ENCODE measurements around the gene SCARF2. TPM values are rescaled to one million over a fixed set of nuclear protein-coding genes. Genes with fewer than 3 reads are reported as not detected.
A peak's percentile ranks its signal among the peaks of the same experiment; 100 is the strongest.
"Not testable (repeated sequence)": the region's sequence is repeated elsewhere in the genome, so short reads cannot be mapped to it uniquely, and the experiment has no call there.

Gene SCARF2
- total and polyA plus RNA-seq, 12 donors = 1.8 to 5.3 (median 3.3) TPM

DNA sequence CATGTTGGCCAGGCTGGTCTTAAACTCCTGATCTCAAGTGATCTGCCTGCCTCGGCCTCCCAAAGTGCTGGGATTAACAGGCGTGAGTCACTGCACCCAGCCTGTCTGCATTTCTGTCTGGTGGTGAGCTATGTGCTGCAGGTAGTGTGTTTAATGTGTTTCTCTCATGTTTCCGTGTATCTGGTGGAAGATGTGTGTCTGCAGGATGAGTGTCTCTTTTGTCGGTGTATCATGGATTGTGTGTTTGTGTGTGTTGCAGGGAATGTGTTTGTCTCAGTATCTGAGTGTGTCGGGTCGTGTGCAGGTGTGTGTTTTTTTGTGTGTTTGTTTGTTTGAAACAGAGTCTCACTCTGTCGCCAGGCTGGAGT, 16.1 kb downstream of the SCARF2 start:
- DNase-seq (no peak), ATAC-seq (no peak)
- H3K4me1 ChIP-seq = peaks cover 14 to 42% (median 28%) of the 10 kb centered on the region in 9 donors
- no peaks in the 10 kb centered on the region for H3K9me3 ChIP-seq
- WGBS, 2 donors = 94 to 97% methylated on average over 7 of the region's 7 CpGs
- no peak overlapping the region for H3K27ac ChIP-seq
- TF ChIP-seq, protein P1, sequence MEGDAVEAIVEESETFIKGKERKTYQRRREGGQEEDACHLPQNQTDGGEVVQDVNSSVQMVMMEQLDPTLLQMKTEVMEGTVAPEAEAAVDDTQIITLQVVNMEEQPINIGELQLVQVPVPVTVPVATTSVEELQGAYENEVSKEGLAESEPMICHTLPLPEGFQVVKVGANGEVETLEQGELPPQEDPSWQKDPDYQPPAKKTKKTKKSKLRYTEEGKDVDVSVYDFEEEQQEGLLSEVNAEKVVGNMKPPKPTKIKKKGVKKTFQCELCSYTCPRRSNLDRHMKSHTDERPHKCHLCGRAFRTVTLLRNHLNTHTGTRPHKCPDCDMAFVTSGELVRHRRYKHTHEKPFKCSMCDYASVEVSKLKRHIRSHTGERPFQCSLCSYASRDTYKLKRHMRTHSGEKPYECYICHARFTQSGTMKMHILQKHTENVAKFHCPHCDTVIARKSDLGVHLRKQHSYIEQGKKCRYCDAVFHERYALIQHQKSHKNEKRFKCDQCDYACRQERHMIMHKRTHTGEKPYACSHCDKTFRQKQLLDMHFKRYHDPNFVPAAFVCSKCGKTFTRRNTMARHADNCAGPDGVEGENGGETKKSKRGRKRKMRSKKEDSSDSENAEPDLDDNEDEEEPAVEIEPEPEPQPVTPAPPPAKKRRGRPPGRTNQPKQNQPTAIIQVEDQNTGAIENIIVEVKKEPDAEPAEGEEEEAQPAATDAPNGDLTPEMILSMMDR (IDR thresholded peaks at IDR 0.05) = no peak
- H3K27me3 ChIP-seq = peaks cover 0 to 27% (median 0%) of the 10 kb centered on the region in 7 donors
- peaks cover 0 to 11% (median 0%) of the 10 kb centered on the region in 9 donors for H3K36me3 ChIP-seq
- intact Hi-C loops (cut with DNase I) = loop anchor here in 4 of 10 donors (2.0 to 10.0 kb wide), 4 partner anchors 33 to 143 kb away; partner anchors contain the start of gene KLHL22 (in 1 of the 4)
- no peak overlapping the region for H3K4me3 ChIP-seq

DNA sequence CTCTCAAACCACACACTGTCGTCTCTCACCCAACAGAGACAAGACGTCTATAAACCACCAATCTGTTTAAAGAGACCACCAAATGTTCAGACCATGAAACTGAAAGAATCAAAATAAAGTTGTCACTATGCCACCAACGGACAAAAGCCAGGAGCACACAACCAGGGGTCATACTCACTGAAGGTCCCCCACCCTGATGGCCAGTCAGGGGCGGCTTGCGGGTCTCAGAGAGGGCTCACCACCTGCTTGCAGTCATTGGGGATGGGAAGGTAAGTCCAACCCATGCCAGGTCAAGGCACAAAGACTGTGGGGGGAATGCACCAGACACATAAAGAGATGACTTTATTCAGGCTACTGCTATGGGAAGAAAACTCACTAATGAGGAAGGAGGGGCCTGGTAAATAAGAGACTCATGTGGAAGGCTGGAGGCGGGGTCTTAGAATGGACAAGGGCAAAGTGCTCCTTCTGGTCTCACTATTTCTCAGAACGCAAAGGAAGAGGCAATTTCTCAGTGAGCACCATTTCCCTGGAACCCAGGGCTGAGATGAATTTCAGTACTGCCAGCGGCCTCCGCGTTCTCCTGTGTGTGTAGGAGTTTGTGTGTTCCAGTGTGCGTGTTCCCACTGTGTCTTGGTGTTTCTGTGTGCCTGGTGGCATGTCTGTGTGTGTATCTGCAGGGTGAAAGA, 17.3 kb downstream of the SCARF2 start:
- Histone ChIP-seq H3K27ac (no peak overlapping the region), H3K9me3 (no peaks in the 10 kb centered on the region), H3K4me3 (no peak overlapping the region), H3K4me1 (peaks cover 13 to 35% (median 26%) of the 10 kb centered on the region in 9 donors), H3K27me3 (peaks cover 0 to 17% (median 0%) of the 10 kb centered on the region in 7 donors), H3K36me3 (peaks cover 0 to 6% (median 0%) of the 10 kb centered on the region in 9 donors)
- DNase-seq = no peak
- TF ChIP-seq, protein P1 (IDR thresholded peaks at IDR 0.05) = no peak
- WGBS, 2 donors = 96 to 97% methylated on average over 11 of the region's 11 CpGs
- intact Hi-C loops (cut with DNase I) = loop anchor here in 4 of 10 donors (2.0 to 10.0 kb wide), 4 partner anchors 35 to 145 kb away; partner anchors contain the start of gene KLHL22 (in 1 of the 4)
- no peak for ATAC-seq

DNA sequence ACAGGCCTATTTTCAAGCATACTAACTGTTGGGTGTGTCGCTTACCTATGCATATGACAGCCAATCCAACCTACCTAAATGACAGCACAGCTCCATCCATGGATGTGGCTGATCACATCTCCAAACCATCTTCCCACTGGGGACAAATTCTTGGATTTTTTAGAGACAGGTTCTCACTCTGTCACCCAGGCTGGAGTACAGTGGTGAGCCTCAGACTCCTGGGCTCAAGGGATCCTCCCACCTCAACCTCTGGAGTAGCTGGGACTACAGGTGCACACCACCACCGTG, 18.0 kb downstream of the SCARF2 start:
- Histone ChIP-seq H3K36me3 (no peaks in the 10 kb centered on the region), H3K27ac (no peak overlapping the region), H3K9me3 (no peaks in the 10 kb centered on the region), H3K4me3 (no peak overlapping the region), H3K4me1 (peaks cover 13 to 32% (median 25%) of the 10 kb centered on the region in 9 donors), H3K27me3 (peaks cover 0 to 10% (median 0%) of the 10 kb centered on the region in 7 donors)
- TF ChIP-seq, protein P1 (IDR thresholded peaks at IDR 0.05) = no peak
- intact Hi-C loops (cut with DNase I) = loop anchor here in 9 of 10 donors (2.0 to 10.0 kb wide), 8 partner anchors 35 to 278 kb away; no protein-coding TSS in a partner anchor
- no peak for ATAC-seq
- WGBS, 2 donors = 99 to 100% methylated on average over 2 of the region's 2 CpGs
- DNase-seq = no peak

GRCh38 chr22:20418211-20418788, 19.3 kb downstream of the SCARF2 start:
- Histone ChIP-seq H3K36me3 (no peaks in the 10 kb centered on the region), H3K27ac (peak overlapping the region in 2 of 10 donors; percentile 12 to 54), H3K27me3 (no peaks in the 10 kb centered on the region), H3K4me1 (peaks cover 0 to 19% (median 12%) of the 10 kb centered on the region in 9 donors), H3K9me3 (no peaks in the 10 kb centered on the region), H3K4me3 (peak overlapping the region in 9 of 10 donors; percentile 26 to 57 (median 44))
- 13 to 14% methylated on average over 42 of the region's 42 CpGs for WGBS, 2 donors
- ATAC-seq = peak; percentile 85 to 94 (median 91)
- intact Hi-C loops (cut with DNase I) = loop anchor here (1.0 to 10.0 kb wide), 12 partner anchors 21 to 279 kb away; partner anchors contain the start of gene KLHL22 (in 1 of the 10)
- DNase-seq = peak; percentile 84 to 85
- TF ChIP-seq, protein P1 (IDR thresholded peaks at IDR 0.05) = peak; percentile 86 to 97 (median 91)

DNA sequence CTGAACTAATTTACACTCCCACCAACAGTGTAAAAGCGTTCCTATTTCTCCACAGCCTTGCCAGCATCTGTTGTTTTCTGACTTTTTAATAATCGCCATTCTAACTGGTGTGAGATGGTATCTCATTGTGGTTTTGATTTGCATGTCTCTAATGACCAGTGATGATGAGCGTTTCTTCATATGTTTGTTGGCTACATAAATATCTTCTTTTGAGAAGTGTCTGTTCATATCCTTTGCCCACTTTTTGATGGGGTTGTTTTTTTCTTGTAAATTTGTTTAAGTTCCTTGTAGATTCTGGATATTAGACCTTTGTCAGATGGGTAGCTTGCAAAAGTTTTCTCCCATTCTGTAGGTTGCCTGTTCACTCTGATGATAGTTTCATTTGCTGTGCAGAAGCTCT, 21.9 kb downstream of the SCARF2 start:
- not testable (repeated sequence) for ATAC-seq, H3K36me3 ChIP-seq, H3K27ac ChIP-seq, H3K9me3 ChIP-seq, H3K27me3 ChIP-seq, H3K4me1 ChIP-seq, DNase-seq, H3K4me3 ChIP-seq
- intact Hi-C loops (cut with DNase I) = loop anchor here in 7 of 10 donors (2.0 to 10.0 kb wide), 6 partner anchors 41 to 282 kb away; no protein-coding TSS in a partner anchor
- WGBS, 2 donors = 87 to 90% methylated on average over 3 of the region's 3 CpGs

DNA sequence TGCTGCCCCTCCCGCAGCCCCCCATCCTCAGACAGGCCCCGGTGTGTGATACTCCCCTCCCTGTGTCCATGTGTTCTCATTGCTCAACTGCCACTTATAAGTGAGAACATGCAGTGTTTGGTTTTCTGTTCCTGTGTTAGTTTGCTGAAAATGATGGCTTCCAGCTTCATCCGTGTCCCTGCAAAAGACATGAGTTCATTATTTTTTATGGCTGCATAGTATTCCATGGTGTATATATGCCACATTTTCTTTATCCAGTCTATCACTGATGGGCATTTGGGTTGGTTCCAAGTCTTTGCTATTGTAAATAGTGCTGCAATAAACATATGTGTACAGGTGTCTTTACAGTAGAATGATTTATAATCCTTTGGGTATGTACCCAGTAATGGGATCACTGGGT, 22.4 kb downstream of the SCARF2 start:
- H3K36me3 ChIP-seq, DNase-seq, ATAC-seq, H3K27ac ChIP-seq, H3K9me3 ChIP-seq, H3K4me1 ChIP-seq, H3K4me3 ChIP-seq, H3K27me3 ChIP-seq: not testable (repeated sequence)
- WGBS, 2 donors = 91 to 96% methylated on average over 3 of the region's 3 CpGs
- intact Hi-C loops (cut with DNase I) = loop anchor here in 7 of 10 donors (2.0 to 10.0 kb wide), 6 partner anchors 42 to 282 kb away; no protein-coding TSS in a partner anchor

Measured in heart right ventricle (tissue), 16 donors.